Calu3 (cell line): Measurements from ENCODE around the gene ZDHHC11. TPM values are rescaled to one million over a fixed set of nuclear protein-coding genes. Genes with fewer than 3 reads are reported as not detected.
"Not testable (repeated sequence)": the region's sequence is repeated elsewhere in the genome, so short reads cannot be mapped to it uniquely, and the experiment has no call there.

ENCODE experiments used
- BruUV-seq: library from RNA; stranded (reverse); fragments of 400-500 nt; replicated peaks from 2 replicates; lab custom pipeline; 2021; lab: Mats Ljungman, UMichigan
- CTCF ChIA-PET: fragments of 300-600 bp; sonication (Branson Sonifier 250); formaldehyde crosslinking; loops from one replicate; lab custom pipeline; 2022; ENCODE audit warnings: antibody characterized with exemption; lab: Charles Lee
- DNase-seq: peaks from one replicate; pipeline ENCODE4 v3.0.0; 2022
- H3K27ac Mint-ChIP-seq: one replicate; pipeline ENCODE4 v1.8.0; 2022; ENCODE audit warnings: mixed read lengths; ENCODE audit not compliant: unreplicated experiment
- H3K27me3 Mint-ChIP-seq: one replicate; pipeline ENCODE4 v1.8.0; 2022; ENCODE audit warnings: mixed read lengths; ENCODE audit not compliant: unreplicated experiment
- H3K36me3 Mint-ChIP-seq: one replicate; pipeline ENCODE4 v1.8.0; 2022; ENCODE audit warnings: mild to moderate bottlenecking, moderate library complexity, mixed read lengths; ENCODE audit not compliant: insufficient read depth, unreplicated experiment
- H3K4me1 Mint-ChIP-seq: one replicate; pipeline ENCODE4 v1.8.0; 2022; ENCODE audit warnings: mild to moderate bottlenecking, low read depth, mixed read lengths; ENCODE audit not compliant: unreplicated experiment
- H3K4me3 Mint-ChIP-seq: one replicate; pipeline ENCODE4 v1.8.0; 2022; ENCODE audit warnings: mild to moderate bottlenecking, low read depth, moderate library complexity, mixed read lengths; ENCODE audit not compliant: unreplicated experiment
- H3K9me3 Mint-ChIP-seq: one replicate; pipeline ENCODE4 v1.8.0; 2022; ENCODE audit warnings: low read depth, mixed read lengths; ENCODE audit not compliant: unreplicated experiment
- intact Hi-C: fragments of 100-400 bp; cut with micrococcal nuclease; formaldehyde crosslinking; loops from one replicate; pipeline ENCODE4 v1.10.0; 2022; ENCODE audit not compliant: unreplicated experiment
- total RNA-seq: library from RNA; stranded (reverse); gene quantifications from 2 replicates; pipeline ENCODE4 v1.2.3, GENCODE V29; 2022
- TF ChIP-seq, protein P1 (sequence below): fragments of 200-600 bp; IDR thresholded peaks from one replicate; pipeline ENCODE4 v1.8.0; 2022; ENCODE audit warnings: antibody characterized with exemption; ENCODE audit not compliant: unreplicated experiment

The ZDHHC11 gene
- total RNA-seq, 1 experiment from 2014 or later = 60.8 TPM

DNA sequence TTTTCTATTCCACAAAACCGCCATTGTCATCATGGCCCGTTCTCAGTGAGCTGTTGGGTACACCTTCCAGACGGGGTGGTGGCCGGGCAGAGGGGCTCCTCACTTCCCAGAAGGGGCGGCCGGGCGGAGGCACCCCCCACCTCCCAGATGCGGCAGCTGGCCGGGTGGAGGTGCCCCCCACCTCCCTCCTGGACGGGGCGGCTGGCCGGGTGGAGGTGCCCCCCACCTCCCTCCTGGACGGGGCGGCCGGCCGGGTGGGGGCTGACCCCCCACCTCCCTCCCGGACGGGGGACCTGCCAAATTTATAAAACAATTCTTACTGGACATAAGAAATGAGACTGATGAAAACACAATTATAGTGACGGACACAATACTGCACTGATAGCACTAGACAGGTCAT lies 22.6 kb downstream of the ZDHHC11 start:
- BruUV-seq, H3K4me3 Mint-ChIP-seq, DNase-seq, H3K9me3 Mint-ChIP-seq, H3K36me3 Mint-ChIP-seq, H3K27me3 Mint-ChIP-seq, intact Hi-C loops, CTCF ChIA-PET, H3K4me1 Mint-ChIP-seq, H3K27ac Mint-ChIP-seq: not testable (repeated sequence)

- CTCF ChIA-PET, H3K27ac Mint-ChIP-seq, intact Hi-C loops: not testable (repeated sequence)
Observed at GRCh38 chr5:825544-825943, 25.2 kb downstream of the ZDHHC11 start.

GRCh38 chr5:821504-821903 lies 29.3 kb downstream of the ZDHHC11 start:
- H3K4me1 Mint-ChIP-seq = no peaks in the 10 kb centered on the region
- CTCF ChIA-PET = no interaction called here
- BruUV-seq = no TSS peak
- H3K27me3 Mint-ChIP-seq = no peaks in the 10 kb centered on the region
- H3K9me3 Mint-ChIP-seq = no peaks in the 10 kb centered on the region
- intact Hi-C loops = no loop called here
- no peak overlapping the region for H3K27ac Mint-ChIP-seq
- no peak for DNase-seq
- TF ChIP-seq, protein P1, sequence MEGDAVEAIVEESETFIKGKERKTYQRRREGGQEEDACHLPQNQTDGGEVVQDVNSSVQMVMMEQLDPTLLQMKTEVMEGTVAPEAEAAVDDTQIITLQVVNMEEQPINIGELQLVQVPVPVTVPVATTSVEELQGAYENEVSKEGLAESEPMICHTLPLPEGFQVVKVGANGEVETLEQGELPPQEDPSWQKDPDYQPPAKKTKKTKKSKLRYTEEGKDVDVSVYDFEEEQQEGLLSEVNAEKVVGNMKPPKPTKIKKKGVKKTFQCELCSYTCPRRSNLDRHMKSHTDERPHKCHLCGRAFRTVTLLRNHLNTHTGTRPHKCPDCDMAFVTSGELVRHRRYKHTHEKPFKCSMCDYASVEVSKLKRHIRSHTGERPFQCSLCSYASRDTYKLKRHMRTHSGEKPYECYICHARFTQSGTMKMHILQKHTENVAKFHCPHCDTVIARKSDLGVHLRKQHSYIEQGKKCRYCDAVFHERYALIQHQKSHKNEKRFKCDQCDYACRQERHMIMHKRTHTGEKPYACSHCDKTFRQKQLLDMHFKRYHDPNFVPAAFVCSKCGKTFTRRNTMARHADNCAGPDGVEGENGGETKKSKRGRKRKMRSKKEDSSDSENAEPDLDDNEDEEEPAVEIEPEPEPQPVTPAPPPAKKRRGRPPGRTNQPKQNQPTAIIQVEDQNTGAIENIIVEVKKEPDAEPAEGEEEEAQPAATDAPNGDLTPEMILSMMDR = no peak
- H3K36me3 Mint-ChIP-seq = peaks cover 4% of the 10 kb centered on the region
- no peak overlapping the region for H3K4me3 Mint-ChIP-seq

More at GRCh38 chr5:825544-825943, 25.2 kb downstream of the ZDHHC11 start:
- not testable (repeated sequence) for BruUV-seq, H3K9me3 Mint-ChIP-seq, H3K4me1 Mint-ChIP-seq, H3K36me3 Mint-ChIP-seq, H3K27me3 Mint-ChIP-seq, H3K4me3 Mint-ChIP-seq
- peak; percentile 52 for DNase-seq

DNA sequence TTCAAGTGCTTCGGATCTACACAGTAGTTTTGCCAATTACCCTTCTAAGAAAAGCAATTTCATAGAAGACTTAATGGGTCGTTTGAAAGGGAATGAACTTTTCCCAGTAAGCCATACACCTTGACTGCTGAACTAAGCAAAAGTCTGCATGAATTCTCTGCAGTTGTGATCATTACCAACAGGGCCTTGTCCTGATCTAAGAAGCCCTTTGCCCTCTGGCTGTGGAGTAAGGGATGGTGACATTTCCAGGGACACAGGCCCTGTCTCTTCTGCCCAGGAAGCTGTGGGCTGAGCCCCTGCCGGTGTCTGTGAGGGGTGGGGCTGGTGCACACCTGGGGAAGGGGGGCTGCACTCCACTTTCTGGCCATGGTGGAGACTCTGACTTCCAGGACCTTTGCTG lies 30.5 kb downstream of the ZDHHC11 start:
- TF ChIP-seq, protein P1 = no peak
- no TSS peak for BruUV-seq
- H3K9me3 Mint-ChIP-seq = no peaks in the 10 kb centered on the region
- DNase-seq = no peak
- H3K27me3 Mint-ChIP-seq = no peaks in the 10 kb centered on the region
- H3K4me3 Mint-ChIP-seq = no peak overlapping the region
- peaks cover 4% of the 10 kb centered on the region for H3K36me3 Mint-ChIP-seq
- H3K27ac Mint-ChIP-seq = no peak overlapping the region
- CTCF ChIA-PET = no interaction called here
- no peaks in the 10 kb centered on the region for H3K4me1 Mint-ChIP-seq
- intact Hi-C loops = no loop called here

GRCh38 chr5:819078-819477 lies 31.7 kb downstream of the ZDHHC11 start:
- Mint-ChIP-seq H3K36me3 (peaks cover 4% of the 10 kb centered on the region), H3K27ac (no peak overlapping the region), H3K4me3 (no peak overlapping the region), H3K27me3 (no peaks in the 10 kb centered on the region), H3K4me1 (no peaks in the 10 kb centered on the region), H3K9me3 (no peaks in the 10 kb centered on the region)
- no peak for DNase-seq
- CTCF ChIA-PET = no interaction called here
- no TSS peak for BruUV-seq
- TF ChIP-seq, protein P1 = no peak
- intact Hi-C loops = no loop called here
